ENCODE measurements around the gene RPH3AL.

DNA sequence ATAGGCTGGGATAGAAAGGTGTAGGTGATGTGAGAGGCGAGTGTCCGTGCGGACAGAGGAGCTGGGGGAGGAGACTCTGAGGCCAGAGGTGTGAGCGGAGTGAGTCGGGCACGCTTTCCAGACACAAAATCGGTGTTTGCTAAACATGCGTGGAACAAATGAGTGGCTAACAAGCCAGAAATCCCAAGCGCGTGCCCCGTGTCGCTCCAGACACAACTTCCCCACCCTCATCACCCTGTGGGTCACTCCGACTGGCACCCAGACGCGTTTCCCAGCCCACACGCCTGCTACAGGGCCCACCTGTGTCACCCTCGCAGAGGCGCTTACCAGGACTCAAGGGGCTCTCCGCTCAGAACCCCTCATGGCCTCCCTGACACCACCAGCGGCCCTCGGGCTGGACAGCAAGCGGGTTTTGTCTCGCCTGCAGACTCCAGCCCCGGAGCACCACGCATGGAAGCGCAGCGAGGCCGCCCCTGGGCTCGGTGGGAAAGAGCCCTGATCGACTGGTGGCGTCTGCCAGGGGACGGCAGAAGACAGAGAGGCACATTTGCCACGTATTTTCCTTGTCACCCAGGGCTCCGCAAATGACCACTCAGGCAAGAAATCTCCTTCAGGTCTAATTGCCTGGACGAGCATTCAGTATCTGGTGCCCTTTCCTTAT is 6.0 kb upstream of the RPH3AL start:
- TF ChIP-seq CTCF (tag by site-specific recombination; IDR thresholded peaks at IDR 0.05) (no peak), ZNF16 (tag by site-specific recombination; IDR thresholded peaks at IDR 0.05; ENCODE audit: low read depth) (no peak), HOXA7 (CRISPR knock-in tag; IDR thresholded peaks at IDR 0.05; ENCODE audit: borderline replicate concordance) (no peak), ZSCAN30 (tag by site-specific recombination; IDR thresholded peaks at IDR 0.05) (no peak), ZNF133 (tag by site-specific recombination; IDR thresholded peaks at IDR 0.05) (no peak), ZNF114 (tag by site-specific recombination; IDR thresholded peaks at IDR 0.05) (no peak), ZNF501 (tag by site-specific recombination; IDR thresholded peaks at IDR 0.05) (no peak), ZNF837 (tag by site-specific recombination; IDR thresholded peaks at IDR 0.05) (no peak)
- TF ChIP-seq, protein P1, sequence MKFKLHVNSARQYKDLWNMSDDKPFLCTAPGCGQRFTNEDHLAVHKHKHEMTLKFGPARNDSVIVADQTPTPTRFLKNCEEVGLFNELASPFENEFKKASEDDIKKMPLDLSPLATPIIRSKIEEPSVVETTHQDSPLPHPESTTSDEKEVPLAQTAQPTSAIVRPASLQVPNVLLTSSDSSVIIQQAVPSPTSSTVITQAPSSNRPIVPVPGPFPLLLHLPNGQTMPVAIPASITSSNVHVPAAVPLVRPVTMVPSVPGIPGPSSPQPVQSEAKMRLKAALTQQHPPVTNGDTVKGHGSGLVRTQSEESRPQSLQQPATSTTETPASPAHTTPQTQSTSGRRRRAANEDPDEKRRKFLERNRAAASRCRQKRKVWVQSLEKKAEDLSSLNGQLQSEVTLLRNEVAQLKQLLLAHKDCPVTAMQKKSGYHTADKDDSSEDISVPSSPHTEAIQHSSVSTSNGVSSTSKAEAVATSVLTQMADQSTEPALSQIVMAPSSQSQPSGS (tag by site-specific recombination; IDR thresholded peaks at IDR 0.05; ENCODE audit: low read depth): no peak
